Measurements from ENCODE around the gene PLOD2. TPM values are rescaled to one million over a fixed set of nuclear protein-coding genes. Genes with fewer than 3 reads are reported as not detected.

The PLOD2 gene
- total RNA-seq, 4 donors from 2014 or later = 2.0 to 6.5 (median 4.1) TPM

DNA sequence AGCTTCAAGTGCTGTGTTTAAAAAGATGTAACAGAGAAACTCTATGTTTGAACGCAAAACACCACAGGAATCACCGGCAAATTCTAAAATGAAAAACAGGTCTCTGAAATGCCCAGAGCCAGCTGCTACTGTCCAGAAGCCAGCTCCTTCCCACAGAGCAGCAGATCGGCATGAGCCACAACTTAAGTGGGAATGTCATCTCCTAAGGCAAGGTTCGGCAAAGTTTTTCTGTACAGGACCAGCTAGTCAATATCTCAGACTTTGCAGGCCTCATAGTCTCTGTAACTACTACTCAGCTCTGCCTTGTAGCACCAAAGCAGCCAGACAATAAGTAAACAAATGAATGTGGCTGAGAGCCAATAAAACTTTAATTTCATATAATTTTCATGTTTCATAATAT, 4.9 kb downstream of the PLOD2 start:
- Histone ChIP-seq H3K9me3 (no peaks in the 10 kb centered on the region), H3K4me1 (peaks cover 13 to 26% of the 10 kb centered on the region in 2 donors), H3K27me3 (no peaks in the 10 kb centered on the region), H3K27ac (peak overlapping the region; percentile 80 to 86 (median 84)), H3K4me3 (peak overlapping the region; percentile 2 to 43 (median 27)), H3K36me3 (no peaks in the 10 kb centered on the region)
- ATAC-seq = peak in 1 of 2 donors; percentile 27
- in situ Hi-C loops (cut with MboI; ENCODE audit: low sequenced_read_pairs in 4 of 4) = no loop called here
- no peak for TF ChIP-seq POLR2A (IDR thresholded peaks at IDR 0.05)
- TF ChIP-seq, protein P1, sequence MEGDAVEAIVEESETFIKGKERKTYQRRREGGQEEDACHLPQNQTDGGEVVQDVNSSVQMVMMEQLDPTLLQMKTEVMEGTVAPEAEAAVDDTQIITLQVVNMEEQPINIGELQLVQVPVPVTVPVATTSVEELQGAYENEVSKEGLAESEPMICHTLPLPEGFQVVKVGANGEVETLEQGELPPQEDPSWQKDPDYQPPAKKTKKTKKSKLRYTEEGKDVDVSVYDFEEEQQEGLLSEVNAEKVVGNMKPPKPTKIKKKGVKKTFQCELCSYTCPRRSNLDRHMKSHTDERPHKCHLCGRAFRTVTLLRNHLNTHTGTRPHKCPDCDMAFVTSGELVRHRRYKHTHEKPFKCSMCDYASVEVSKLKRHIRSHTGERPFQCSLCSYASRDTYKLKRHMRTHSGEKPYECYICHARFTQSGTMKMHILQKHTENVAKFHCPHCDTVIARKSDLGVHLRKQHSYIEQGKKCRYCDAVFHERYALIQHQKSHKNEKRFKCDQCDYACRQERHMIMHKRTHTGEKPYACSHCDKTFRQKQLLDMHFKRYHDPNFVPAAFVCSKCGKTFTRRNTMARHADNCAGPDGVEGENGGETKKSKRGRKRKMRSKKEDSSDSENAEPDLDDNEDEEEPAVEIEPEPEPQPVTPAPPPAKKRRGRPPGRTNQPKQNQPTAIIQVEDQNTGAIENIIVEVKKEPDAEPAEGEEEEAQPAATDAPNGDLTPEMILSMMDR (IDR thresholded peaks at IDR 0.05 in 4 of 5, conservative IDR thresholded peaks at IDR 0.05 in 1 of 5) = no peak
- intact Hi-C loops (cut with DNase I; ENCODE audit: low total_unique reads) = no loop called here
- no peak for DNase-seq

DNA sequence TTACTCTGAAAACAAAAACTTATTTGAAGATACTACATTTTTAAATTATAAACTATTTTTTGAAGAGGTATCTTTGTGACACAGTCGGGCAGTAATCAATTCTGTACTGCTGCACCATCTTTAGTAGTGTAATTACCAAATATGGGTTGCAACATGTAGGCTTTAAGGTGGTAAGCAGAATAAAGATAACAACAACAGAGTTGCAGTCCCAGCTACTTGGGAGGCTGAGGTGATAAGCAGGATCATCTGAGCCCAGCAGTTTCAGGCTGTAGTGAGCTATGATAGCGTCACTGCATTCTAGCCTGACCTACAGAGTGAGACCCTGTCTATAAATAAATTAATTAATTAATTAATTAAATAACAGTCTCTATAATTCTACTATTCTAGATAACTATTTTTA, 6.0 kb downstream of the PLOD2 start:
- H3K4me1 ChIP-seq = peaks cover 13 to 26% of the 10 kb centered on the region in 2 donors
- ATAC-seq (no peak), DNase-seq (no peak)
- H3K4me3 ChIP-seq = no peak overlapping the region
- no peaks in the 10 kb centered on the region for H3K27me3 ChIP-seq
- no peaks in the 10 kb centered on the region for H3K9me3 ChIP-seq
- H3K27ac ChIP-seq = peak overlapping the region in 1 of 4 donors; percentile 84
- intact Hi-C loops (cut with DNase I; ENCODE audit: low total_unique reads) = no loop called here
- TF ChIP-seq, protein P1 (IDR thresholded peaks at IDR 0.05 in 4 of 5, conservative IDR thresholded peaks at IDR 0.05 in 1 of 5) = no peak
- no peak for TF ChIP-seq POLR2A (IDR thresholded peaks at IDR 0.05)
- H3K36me3 ChIP-seq = no peaks in the 10 kb centered on the region
- in situ Hi-C loops (cut with MboI; ENCODE audit: low sequenced_read_pairs in 4 of 4) = no loop called here

DNA sequence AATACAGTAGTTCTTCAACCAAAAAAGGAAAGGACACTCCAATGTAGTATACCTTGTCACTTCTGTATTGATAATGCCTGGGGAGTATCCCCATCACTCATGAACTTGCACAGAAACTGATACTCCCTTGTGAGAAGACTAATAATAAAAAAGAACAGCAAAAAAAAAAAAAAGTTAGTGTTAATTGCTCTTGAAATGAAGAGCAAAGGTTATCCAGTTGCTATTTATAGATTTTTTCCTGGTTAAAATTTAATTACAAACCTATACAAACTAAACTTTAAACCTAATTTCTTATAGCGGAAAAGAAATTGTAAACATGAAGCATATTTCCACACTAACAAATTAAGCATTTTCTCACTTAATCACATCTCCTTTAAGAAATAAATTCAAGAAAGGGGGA, 6.7 kb downstream of the PLOD2 start:
- ATAC-seq (no peak), DNase-seq (no peak)
- TF ChIP-seq POLR2A (IDR thresholded peaks at IDR 0.05) = no peak
- TF ChIP-seq, protein P1 (IDR thresholded peaks at IDR 0.05 in 4 of 5, conservative IDR thresholded peaks at IDR 0.05 in 1 of 5) = no peak
- intact Hi-C loops (cut with DNase I; ENCODE audit: low total_unique reads) = no loop called here
- H3K9me3 ChIP-seq = no peaks in the 10 kb centered on the region
- in situ Hi-C loops (cut with MboI; ENCODE audit: low sequenced_read_pairs in 4 of 4) = no loop called here
- H3K4me3 ChIP-seq = no peak overlapping the region
- H3K27me3 ChIP-seq = no peaks in the 10 kb centered on the region
- H3K36me3 ChIP-seq = no peaks in the 10 kb centered on the region
- no peak overlapping the region for H3K27ac ChIP-seq
- H3K4me1 ChIP-seq = peaks cover 13 to 26% of the 10 kb centered on the region in 2 donors

DNA sequence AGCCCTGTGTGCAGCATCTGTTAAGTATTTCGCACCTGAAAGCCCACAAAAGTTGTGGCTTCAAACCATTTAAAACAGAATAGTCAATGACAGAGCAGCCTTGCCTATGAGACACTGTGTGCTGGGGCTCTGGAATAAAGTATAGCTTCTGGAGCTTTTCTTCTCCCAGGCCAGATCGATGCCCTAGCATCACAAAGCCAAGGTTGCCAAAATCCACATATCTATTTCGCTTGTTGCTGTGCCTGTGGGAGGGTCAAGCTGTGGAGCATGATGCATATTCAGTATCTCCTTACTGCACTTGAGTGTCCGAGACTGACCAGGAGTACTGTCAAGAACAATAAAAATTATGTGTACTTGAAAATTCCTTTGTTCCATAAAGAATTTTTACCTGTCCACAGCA, 7.6 kb downstream of the PLOD2 start:
- H3K4me3 ChIP-seq = no peak overlapping the region
- ATAC-seq (no peak), DNase-seq (no peak)
- TF ChIP-seq POLR2A (IDR thresholded peaks at IDR 0.05) = no peak
- TF ChIP-seq, protein P1 (IDR thresholded peaks at IDR 0.05 in 4 of 5, conservative IDR thresholded peaks at IDR 0.05 in 1 of 5) = no peak
- no peaks in the 10 kb centered on the region for H3K27me3 ChIP-seq
- no peaks in the 10 kb centered on the region for H3K9me3 ChIP-seq
- H3K27ac ChIP-seq = no peak overlapping the region
- in situ Hi-C loops (cut with MboI; ENCODE audit: low sequenced_read_pairs in 4 of 4) (no loop called here), intact Hi-C loops (cut with DNase I; ENCODE audit: low total_unique reads) (no loop called here)
- H3K4me1 ChIP-seq = peaks cover 13 to 26% of the 10 kb centered on the region in 2 donors
- H3K36me3 ChIP-seq = no peaks in the 10 kb centered on the region

DNA sequence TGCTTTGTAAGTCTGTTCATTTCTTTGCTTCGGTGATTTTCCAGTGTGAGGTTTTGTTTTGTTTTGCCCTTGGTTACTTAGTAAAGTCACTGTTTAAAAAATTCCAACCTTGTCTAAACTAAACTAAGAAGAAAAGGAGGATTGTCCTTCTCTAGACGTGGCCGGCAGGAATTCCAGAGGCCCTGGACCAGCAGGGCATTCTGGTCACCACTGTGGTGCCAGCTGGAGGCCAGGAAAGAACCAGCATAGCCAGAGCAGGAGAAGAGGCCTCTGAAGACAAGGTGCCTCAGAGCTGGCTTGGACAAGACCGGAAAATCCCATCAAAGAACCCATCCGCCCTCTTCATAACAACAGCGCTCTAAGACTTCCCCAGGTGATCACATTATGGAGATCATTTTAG, 8.2 kb downstream of the PLOD2 start:
- H3K4me3 ChIP-seq = no peak overlapping the region
- in situ Hi-C loops (cut with MboI; ENCODE audit: low sequenced_read_pairs in 4 of 4) (no loop called here), intact Hi-C loops (cut with DNase I; ENCODE audit: low total_unique reads) (no loop called here)
- no peaks in the 10 kb centered on the region for H3K27me3 ChIP-seq
- no peak for TF ChIP-seq POLR2A (IDR thresholded peaks at IDR 0.05)
- TF ChIP-seq, protein P1 (IDR thresholded peaks at IDR 0.05 in 4 of 5, conservative IDR thresholded peaks at IDR 0.05 in 1 of 5) = no peak
- H3K27ac ChIP-seq = no peak overlapping the region
- H3K9me3 ChIP-seq = no peaks in the 10 kb centered on the region
- H3K4me1 ChIP-seq = peaks cover 12 to 21% of the 10 kb centered on the region in 2 donors
- no peaks in the 10 kb centered on the region for H3K36me3 ChIP-seq
- no peak for ATAC-seq
- DNase-seq = no peak

All from gastrocnemius medialis (tissue), 4 donors.